HG02610 (cell line): ENCODE measurements around the gene ELAPOR2.
A peak's percentile ranks its signal among the peaks of the same experiment; 100 is the strongest.
"Not testable (repeated sequence)": the region's sequence is repeated elsewhere in the genome, so short reads cannot be mapped to it uniquely, and the experiment has no call there.

ENCODE experiments used
- ATAC-seq: cut with Tn5 transposase; IDR thresholded peaks from one replicate; pipeline ENCODE4 v1.9.1; 2021; ENCODE audit warnings: mild to moderate bottlenecking, moderate library complexity; ENCODE audit not compliant: unreplicated experiment

Gene ELAPOR2

GRCh38 chr7:87059525-87060287, at the start of gene ELAPOR2:
Gene ELAPOR2, minus strand, starts transcription at chr7:87059654. Its CDS starts 141 bp downstream, at chr7:87059513.
- ATAC-seq: peak; percentile 97

- ATAC-seq: no peak
These were observed 48.7 kb upstream of the ELAPOR2 start for GRCh38 chr7:87107949-87108776.

GRCh38 chr7:87106974-87107612, 47.6 kb upstream of the ELAPOR2 start:
- no peak for ATAC-seq

- ATAC-seq: no peak
These were observed 45.9 kb upstream of the ELAPOR2 start for GRCh38 chr7:87105401-87105800.

GRCh38 chr7:87100326-87100725, 40.9 kb upstream of the ELAPOR2 start:
- no peak for ATAC-seq

GRCh38 chr7:87097375-87097774, 37.9 kb upstream of the ELAPOR2 start:
- not testable (repeated sequence) for ATAC-seq

- ATAC-seq: no peak
These were observed 34.9 kb upstream of the ELAPOR2 start for GRCh38 chr7:87094322-87094721.

GRCh38 chr7:87092568-87093091, 33.2 kb upstream of the ELAPOR2 start:
- ATAC-seq: no peak

GRCh38 chr7:87091487-87092066, 32.1 kb upstream of the ELAPOR2 start:
- ATAC-seq: no peak

- ATAC-seq: peak; percentile 48
These were observed 24.5 kb upstream of the ELAPOR2 start for GRCh38 chr7:87083865-87084519.

- no peak for ATAC-seq
These were observed 23.2 kb upstream of the ELAPOR2 start for GRCh38 chr7:87082675-87083074.

- peak; percentile 79 for ATAC-seq
These were observed 16.4 kb upstream of the ELAPOR2 start for GRCh38 chr7:87075671-87076404.

GRCh38 chr7:87067788-87068187, 8.3 kb upstream of the ELAPOR2 start:
- ATAC-seq: no peak

GRCh38 chr7:87060288-87060537, 759 bp upstream of the ELAPOR2 start:
- ATAC-seq: no peak

- ATAC-seq: peak; percentile 45
These were observed 520 bp downstream of the ELAPOR2 start for GRCh38 chr7:87058744-87059524.

- no peak for ATAC-seq
These were observed 2.2 kb downstream of the ELAPOR2 start for GRCh38 chr7:87057210-87057609.

- ATAC-seq: no peak
These were observed 3.1 kb downstream of the ELAPOR2 start for GRCh38 chr7:87056346-87056745.

GRCh38 chr7:87048839-87049238, 10.6 kb downstream of the ELAPOR2 start:
- ATAC-seq: no peak

GRCh38 chr7:87046456-87046855, 13.0 kb downstream of the ELAPOR2 start:
- ATAC-seq: no peak
